ENCODE measurements around the gene RMI2.

GRCh38 chr16:11329891-11330290 is 15.4 kb upstream of the RMI2 start:
- TF ChIP-seq POLR2A (IDR thresholded peaks at IDR 0.05) (no peak), CTCF (IDR thresholded peaks at IDR 0.05) (no peak), POLR2AphosphoS5 (IDR thresholded peaks at IDR 0.05) (no peak)
